ENCODE measurements around the gene GPR27. TPM values are rescaled to one million over a fixed set of nuclear protein-coding genes. Genes with fewer than 3 reads are reported as not detected.

The GPR27 gene
- total RNA-seq: not detected in 2 replicates

DNA sequence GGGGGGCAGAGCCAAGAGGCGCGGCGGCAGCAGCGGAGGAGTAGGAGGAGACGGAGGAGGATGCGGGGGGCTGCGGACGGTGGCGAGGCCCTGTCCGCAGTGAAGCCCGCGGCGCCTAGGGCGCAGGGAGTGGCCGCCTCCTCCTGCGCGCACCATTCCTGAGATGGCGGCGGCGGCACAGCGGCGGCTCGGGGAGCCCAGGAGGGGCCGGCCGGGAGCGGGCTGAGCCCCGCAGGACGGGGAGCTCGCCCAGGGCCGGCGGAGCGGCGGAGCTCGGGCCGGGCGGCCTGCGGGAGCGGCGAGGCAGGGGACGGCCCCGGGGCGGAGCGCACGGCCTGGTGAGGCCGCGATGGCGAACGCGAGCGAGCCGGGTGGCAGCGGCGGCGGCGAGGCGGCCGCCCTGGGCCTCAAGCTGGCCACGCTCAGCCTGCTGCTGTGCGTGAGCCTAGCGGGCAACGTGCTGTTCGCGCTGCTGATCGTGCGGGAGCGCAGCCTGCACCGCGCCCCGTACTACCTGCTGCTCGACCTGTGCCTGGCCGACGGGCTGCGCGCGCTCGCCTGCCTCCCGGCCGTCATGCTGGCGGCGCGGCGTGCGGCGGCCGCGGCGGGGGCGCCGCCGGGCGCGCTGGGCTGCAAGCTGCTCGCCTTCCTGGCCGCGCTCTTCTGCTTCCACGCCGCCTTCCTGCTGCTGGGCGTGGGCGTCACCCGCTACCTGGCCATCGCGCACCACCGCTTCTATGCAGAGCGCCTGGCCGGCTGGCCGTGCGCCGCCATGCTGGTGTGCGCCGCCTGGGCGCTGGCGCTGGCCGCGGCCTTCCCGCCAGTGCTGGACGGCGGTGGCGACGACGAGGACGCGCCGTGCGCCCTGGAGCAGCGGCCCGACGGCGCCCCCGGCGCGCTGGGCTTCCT, at the start of gene GPR27:
Gene GPR27, plus strand, starts transcription at position 155 of the 909 bp plus-strand sequence. Its CDS starts 195 bp downstream, at position 350.

DNA sequence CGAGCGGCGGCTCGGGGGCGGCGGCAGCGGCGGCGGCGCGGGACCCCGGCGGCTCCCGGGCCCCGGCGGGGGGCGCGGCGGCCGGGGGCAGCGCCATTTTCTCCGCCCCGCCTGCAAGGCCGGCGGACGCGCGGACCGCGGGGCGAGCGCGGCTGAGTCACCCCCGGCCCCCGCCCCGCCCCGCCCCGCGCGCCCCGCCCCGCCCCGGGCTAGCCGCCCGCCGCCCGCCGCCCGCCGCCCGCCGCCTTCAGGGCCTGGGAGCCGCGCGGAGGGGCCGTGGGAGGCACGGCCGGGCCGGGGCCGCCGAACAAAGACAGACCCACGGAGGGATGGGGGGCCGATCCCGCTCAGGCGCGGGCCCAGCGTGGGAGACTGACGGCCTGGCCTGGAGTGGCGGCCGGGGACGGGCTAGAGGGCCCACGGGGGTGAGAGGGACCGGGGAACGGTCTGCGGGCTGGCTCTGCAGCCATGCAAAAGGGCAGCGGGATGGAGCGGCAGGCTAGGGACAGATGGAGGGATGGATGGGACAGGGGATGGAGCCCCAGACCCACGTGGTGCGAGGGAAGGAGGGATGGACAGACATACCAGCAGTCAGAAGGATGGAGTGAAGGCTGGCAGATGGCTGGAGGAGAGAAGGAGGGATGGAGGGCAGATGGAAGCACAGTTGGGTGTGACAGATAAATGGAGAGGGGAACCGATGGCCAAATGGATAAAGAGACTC, 28.2 kb upstream of the GPR27 start, which contains the start of gene EIF4E3:
Gene EIF4E3, minus strand, starts transcription at position 132 of the 721 bp plus-strand sequence. Its CDS starts 35 bp downstream, at position 97.

DNA sequence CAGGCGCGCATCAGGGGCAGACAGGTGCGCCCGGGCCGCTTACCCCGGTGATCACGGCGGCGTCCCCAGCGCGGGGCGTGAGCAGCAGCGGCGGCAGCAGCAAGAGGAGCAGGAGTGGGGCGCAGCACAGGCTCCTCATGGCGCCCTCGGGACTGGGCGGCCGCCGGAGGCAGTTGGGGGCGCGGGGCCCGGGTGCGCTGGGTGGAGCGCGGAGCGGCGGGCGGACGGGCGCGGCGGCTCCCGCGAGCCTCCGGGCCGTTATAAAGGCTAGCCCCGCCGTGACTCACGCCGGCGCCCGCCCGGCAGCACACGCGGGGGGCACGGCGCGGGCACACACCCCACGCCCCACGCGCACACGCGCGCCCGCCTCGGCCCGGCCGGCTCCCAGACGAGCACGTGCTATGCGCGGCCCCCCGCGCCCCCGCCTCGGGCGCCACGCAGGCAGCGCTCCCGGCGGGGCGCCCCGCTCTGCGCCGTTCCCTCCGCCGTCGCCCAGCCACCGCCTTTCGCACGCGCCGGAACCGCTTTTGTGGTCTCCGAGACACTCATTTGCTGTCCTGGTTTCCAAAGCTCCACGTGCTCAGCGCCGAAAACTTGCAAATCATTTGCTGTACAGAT, 31.4 kb downstream of the GPR27 start, which contains the start of gene PROK2:
Gene PROK2, minus strand, starts transcription at position 235 of the 618 bp plus-strand sequence. Its CDS starts 96 bp downstream, at position 139.

Other genes starting within 250 kb of the GPR27 start
- gene FOXP1, start 170.1 kb upstream of the GPR27 start, total RNA-seq: 21.2 and 27.4 TPM in 2 replicates
- 1.5 and 1.6 TPM in 2 replicates for gene EIF4E3, start 28.5 kb upstream of the GPR27 start, total RNA-seq
- gene PROK2, start 31.3 kb downstream of the GPR27 start, total RNA-seq: not detected in 2 replicates